Ascending aorta (tissue), 2 donors: ENCODE results near the gene EPHB2. TPM values are rescaled to one million over a fixed set of nuclear protein-coding genes. Genes with fewer than 3 reads are reported as not detected.
A peak's percentile ranks its signal among the peaks of the same experiment; 100 is the strongest.

Source experiments
- DNase-seq, 2 donors: peaks; one replicate each; pipeline ENCODE4 v3.0.0-alpha.2; 2019; ENCODE audit warnings: low spot score in 2 of 2
- H3K27ac ChIP-seq, 2 donors: fragments of 200-600 bp; sonication (generic); one replicate each; pipeline ENCODE4 v1.5.1; 2016 to 2017; ENCODE audit warnings: mild to moderate bottlenecking in 1 of 2
- H3K27me3 ChIP-seq: fragments of 200-600 bp; sonication (generic); one replicate; pipeline ENCODE4 v1.5.1; 2017
- H3K36me3 ChIP-seq, 2 donors: fragments of 200-600 bp; sonication (generic); one replicate each; pipeline ENCODE4 v1.5.1; 2016
- H3K4me1 ChIP-seq, 2 donors: fragments of 200-600 bp; sonication (generic); one replicate each; pipeline ENCODE4 v1.5.1; 2016 to 2017; ENCODE audit warnings: mild to moderate bottlenecking in 1 of 2
- H3K4me3 ChIP-seq, 2 donors: fragments of 200-600 bp; sonication (generic); one replicate each; pipeline ENCODE4 v1.5.1; 2016 to 2017; ENCODE audit warnings: mild to moderate bottlenecking in 1 of 2
- H3K9me3 ChIP-seq, 2 donors: fragments of 200-600 bp; sonication (generic); one replicate each; pipeline ENCODE4 v1.5.1; 2016
- CTCF ChIP-seq, 3 experiments: fragments of 200-600 bp in 2 of 3; fragments of 450-650 bp in 1 of 3; sonication (generic) in 2 of 3; IDR thresholded peaks; one replicate each; pipeline ENCODE4 v1.5.1; 2016 to 2019; ENCODE audit warnings: antibody characterized with exemption in 3 of 3, mild to moderate bottlenecking in 1 of 3, moderate library complexity in 1 of 3
- intact Hi-C: fragments of 100-400 bp; cut with DNase I; formaldehyde crosslinking; loops from one replicate; pipeline ENCODE4 v1.15.1; 2023
- total RNA-seq: library from RNA; depleted of rRNA; stranded (reverse); fragments of >200 nt; gene quantifications from one replicate; pipeline ENCODE4 v1.1.0, GENCODE V29; 2016

The EPHB2 gene
- total RNA-seq, 1 donor from 2014 or later = 3.2 TPM

- Histone ChIP-seq H3K4me1 (peaks cover 3 to 21% of the 10 kb centered on the region in 2 donors), H3K4me3 (no peak overlapping the region), H3K27me3 (no peaks in the 10 kb centered on the region), H3K36me3 (no peaks in the 10 kb centered on the region), H3K9me3 (no peaks in the 10 kb centered on the region), H3K27ac (no peak overlapping the region)
- no peak for DNase-seq
- intact Hi-C loops = no loop called here
- no peak for TF ChIP-seq CTCF (IDR thresholded peaks at IDR 0.05)
These were observed 102.6 kb downstream of the EPHB2 start for GRCh38 chr1:22812993-22813790.

GRCh38 chr1:22814176-22815042 is 103.8 kb downstream of the EPHB2 start:
- DNase-seq = peak in 1 of 2 donors; percentile 79
- Histone ChIP-seq H3K36me3 (no peaks in the 10 kb centered on the region), H3K27ac (peak overlapping the region; percentile 41 to 42)

GRCh38 chr1:22815043-22815365 is 104.4 kb downstream of the EPHB2 start:
- no peaks in the 10 kb centered on the region for H3K36me3 ChIP-seq
- TF ChIP-seq CTCF (IDR thresholded peaks at IDR 0.05) = no peak
- H3K4me3 ChIP-seq = no peak overlapping the region
- H3K4me1 ChIP-seq = peaks cover 0 to 11% of the 10 kb centered on the region in 2 donors
- intact Hi-C loops = no loop called here
- H3K27me3 ChIP-seq = no peaks in the 10 kb centered on the region
- peak overlapping the region; percentile 41 to 42 for H3K27ac ChIP-seq
- no peak for DNase-seq
- H3K9me3 ChIP-seq = no peaks in the 10 kb centered on the region

More at GRCh38 chr1:22814176-22815042, 103.8 kb downstream of the EPHB2 start:
- H3K4me3 ChIP-seq = no peak overlapping the region
- no peaks in the 10 kb centered on the region for H3K9me3 ChIP-seq
- H3K27me3 ChIP-seq = no peaks in the 10 kb centered on the region
- TF ChIP-seq CTCF (IDR thresholded peaks at IDR 0.05) = peak in 1 of 3 experiments; percentile 5
- intact Hi-C loops = no loop called here
- peaks cover 0 to 11% of the 10 kb centered on the region in 2 donors for H3K4me1 ChIP-seq

- TF ChIP-seq CTCF (IDR thresholded peaks at IDR 0.05) = no peak
- Histone ChIP-seq H3K4me3 (no peak overlapping the region), H3K36me3 (no peaks in the 10 kb centered on the region), H3K27ac (peak overlapping the region; percentile 41 to 42), H3K27me3 (no peaks in the 10 kb centered on the region), H3K4me1 (peaks cover 0 to 11% of the 10 kb centered on the region in 2 donors), H3K9me3 (no peaks in the 10 kb centered on the region)
- intact Hi-C loops = no loop called here
- no peak for DNase-seq
These were observed 104.9 kb downstream of the EPHB2 start for GRCh38 chr1:22815421-22816066.

- Histone ChIP-seq H3K4me1 (peaks cover 0 to 11% of the 10 kb centered on the region in 2 donors), H3K36me3 (no peaks in the 10 kb centered on the region), H3K9me3 (no peaks in the 10 kb centered on the region), H3K27me3 (no peaks in the 10 kb centered on the region), H3K4me3 (no peak overlapping the region), H3K27ac (peak overlapping the region; percentile 41 to 42)
- no peak for DNase-seq
- intact Hi-C loops = no loop called here
- no peak for TF ChIP-seq CTCF (IDR thresholded peaks at IDR 0.05)
These were observed 105.6 kb downstream of the EPHB2 start for GRCh38 chr1:22816067-22816775.
